Neural cell (in vitro differentiated cells): ENCODE results near the gene RHOT1.

Experiments
- RAD21 ChIP-seq: fragments of 450-650 bp; conservative IDR thresholded peaks from 2 replicates; pipeline ENCODE4 v1.6.1; 2014; ENCODE audit warnings: antibody characterized with exemption, mild to moderate bottlenecking, moderate library complexity
- TF ChIP-seq, protein P1 (sequence below): fragments of 450-650 bp; IDR thresholded peaks from 2 replicates; pipeline ENCODE4 v1.5.1; 2014; ENCODE audit warnings: antibody characterized with exemption, mild to moderate bottlenecking, moderate library complexity; ENCODE audit not compliant: poor library complexity, severe bottlenecking

DNA sequence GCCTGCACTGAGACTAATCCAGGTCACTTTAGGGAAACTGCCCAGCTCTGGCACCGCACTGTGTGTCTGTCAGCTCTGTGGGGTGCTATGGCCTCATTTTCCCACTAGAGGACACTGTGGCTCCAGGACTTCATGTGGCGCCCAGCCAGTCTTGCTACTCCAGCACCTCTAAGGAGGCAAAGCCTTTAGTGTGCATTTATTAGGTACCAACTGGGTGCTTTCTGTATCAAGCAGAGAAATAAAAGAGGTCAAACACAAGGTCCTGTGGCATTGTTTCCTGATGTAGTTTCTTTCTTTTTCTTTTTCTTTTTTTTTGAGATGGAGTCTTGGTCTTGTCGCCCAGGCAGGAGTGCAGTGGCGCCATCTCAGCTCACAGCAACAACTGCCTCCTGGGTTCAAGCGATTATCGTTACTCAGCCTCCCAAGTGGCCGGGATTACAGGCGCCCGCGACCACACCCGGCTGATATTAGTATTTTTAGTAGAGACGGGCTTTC is 110.9 kb downstream of the RHOT1 start:
- TF ChIP-seq, protein P1, sequence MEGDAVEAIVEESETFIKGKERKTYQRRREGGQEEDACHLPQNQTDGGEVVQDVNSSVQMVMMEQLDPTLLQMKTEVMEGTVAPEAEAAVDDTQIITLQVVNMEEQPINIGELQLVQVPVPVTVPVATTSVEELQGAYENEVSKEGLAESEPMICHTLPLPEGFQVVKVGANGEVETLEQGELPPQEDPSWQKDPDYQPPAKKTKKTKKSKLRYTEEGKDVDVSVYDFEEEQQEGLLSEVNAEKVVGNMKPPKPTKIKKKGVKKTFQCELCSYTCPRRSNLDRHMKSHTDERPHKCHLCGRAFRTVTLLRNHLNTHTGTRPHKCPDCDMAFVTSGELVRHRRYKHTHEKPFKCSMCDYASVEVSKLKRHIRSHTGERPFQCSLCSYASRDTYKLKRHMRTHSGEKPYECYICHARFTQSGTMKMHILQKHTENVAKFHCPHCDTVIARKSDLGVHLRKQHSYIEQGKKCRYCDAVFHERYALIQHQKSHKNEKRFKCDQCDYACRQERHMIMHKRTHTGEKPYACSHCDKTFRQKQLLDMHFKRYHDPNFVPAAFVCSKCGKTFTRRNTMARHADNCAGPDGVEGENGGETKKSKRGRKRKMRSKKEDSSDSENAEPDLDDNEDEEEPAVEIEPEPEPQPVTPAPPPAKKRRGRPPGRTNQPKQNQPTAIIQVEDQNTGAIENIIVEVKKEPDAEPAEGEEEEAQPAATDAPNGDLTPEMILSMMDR: peak; percentile 96
- peak; percentile 96 for TF ChIP-seq RAD21
